T-helper 1 cell treated with Interleukin-12 subunit alpha and Interleukin-12 subunit beta and Interleukin-4 antibody, amounts not matched to agents 30 μg/mL and 1 μg/mL, for 36 hours (primary cell): ENCODE measurements around the gene KLHL21.
"Not testable (repeated sequence)": the region's sequence is repeated elsewhere in the genome, so short reads cannot be mapped to it uniquely, and the experiment has no call there.

ENCODE experiments used
- H3K27ac Mint-ChIP-seq: one replicate; pipeline ENCODE4 v1.8.0; 2021; ENCODE audit warnings: mild to moderate bottlenecking, mixed read lengths
- H3K27me3 Mint-ChIP-seq: one replicate; pipeline ENCODE4 v1.8.0; 2021; ENCODE audit warnings: low read depth, mixed read lengths
- H3K36me3 Mint-ChIP-seq: one replicate; pipeline ENCODE4 v1.8.0; 2021; ENCODE audit warnings: low read depth, mixed read lengths
- H3K4me1 Mint-ChIP-seq: one replicate; pipeline ENCODE4 v1.8.0; 2021; ENCODE audit warnings: low read depth, mixed read lengths
- H3K4me3 Mint-ChIP-seq: one replicate; pipeline ENCODE4 v1.8.0; 2021; ENCODE audit warnings: mild to moderate bottlenecking, moderate library complexity, mixed read lengths
- H3K9me3 Mint-ChIP-seq: one replicate; pipeline ENCODE4 v1.8.0; 2021; ENCODE audit warnings: mixed read lengths

Gene KLHL21

GRCh38 chr1:6574025-6574620 is 28.5 kb downstream of the KLHL21 start:
- Mint-ChIP-seq H3K4me1 (peaks cover 6% of the 10 kb centered on the region), H3K9me3 (no peaks in the 10 kb centered on the region), H3K4me3 (no peak overlapping the region), H3K27me3 (peaks cover 16% of the 10 kb centered on the region), H3K36me3 (no peaks in the 10 kb centered on the region), H3K27ac (no peak overlapping the region)

- H3K9me3 Mint-ChIP-seq, result no peaks in the 10 kb centered on the region
- no peak overlapping the region for H3K4me3 Mint-ChIP-seq
- H3K27me3 Mint-ChIP-seq, result peaks cover 22% of the 10 kb centered on the region
- H3K36me3 Mint-ChIP-seq, result no peaks in the 10 kb centered on the region
- peaks cover 4% of the 10 kb centered on the region for H3K4me1 Mint-ChIP-seq
- H3K27ac Mint-ChIP-seq, result peak overlapping the region; percentile 36
Observed at GRCh38 chr1:6572653-6573383, 29.9 kb downstream of the KLHL21 start.

GRCh38 chr1:6570987-6571386 is 31.7 kb downstream of the KLHL21 start:
- Mint-ChIP-seq H3K27ac (no peak overlapping the region), H3K4me1 (peaks cover 4% of the 10 kb centered on the region), H3K36me3 (no peaks in the 10 kb centered on the region), H3K4me3 (no peak overlapping the region), H3K9me3 (no peaks in the 10 kb centered on the region), H3K27me3 (peaks cover 22% of the 10 kb centered on the region)

- peaks cover 22% of the 10 kb centered on the region for H3K27me3 Mint-ChIP-seq
- H3K27ac Mint-ChIP-seq, result no peak overlapping the region
- H3K4me1 Mint-ChIP-seq, result peaks cover 4% of the 10 kb centered on the region
- no peaks in the 10 kb centered on the region for H3K36me3 Mint-ChIP-seq
- H3K4me3 Mint-ChIP-seq, result no peak overlapping the region
- H3K9me3 Mint-ChIP-seq, result no peaks in the 10 kb centered on the region
Observed at GRCh38 chr1:6570100-6570499, 32.6 kb downstream of the KLHL21 start.

GRCh38 chr1:6569033-6569432 is 33.6 kb downstream of the KLHL21 start:
- Mint-ChIP-seq H3K4me3 (no peak overlapping the region), H3K4me1 (peaks cover 4% of the 10 kb centered on the region), H3K9me3 (no peaks in the 10 kb centered on the region), H3K27me3 (peaks cover 22% of the 10 kb centered on the region), H3K36me3 (no peaks in the 10 kb centered on the region), H3K27ac (no peak overlapping the region)

GRCh38 chr1:6560267-6560666 is 42.4 kb downstream of the KLHL21 start:
- Mint-ChIP-seq H3K27me3 (no peaks in the 10 kb centered on the region), H3K4me1 (peaks cover 2% of the 10 kb centered on the region), H3K36me3 (no peaks in the 10 kb centered on the region), H3K27ac (no peak overlapping the region), H3K4me3 (no peak overlapping the region), H3K9me3 (no peaks in the 10 kb centered on the region)

- H3K27ac Mint-ChIP-seq, H3K36me3 Mint-ChIP-seq, H3K4me1 Mint-ChIP-seq, H3K27me3 Mint-ChIP-seq, H3K9me3 Mint-ChIP-seq, H3K4me3 Mint-ChIP-seq: not testable (repeated sequence)
Observed at GRCh38 chr1:6559161-6559560, 43.5 kb downstream of the KLHL21 start.

GRCh38 chr1:6557597-6557996 is 45.1 kb downstream of the KLHL21 start:
- H3K36me3 Mint-ChIP-seq, result peaks cover 1% of the 10 kb centered on the region
- no peak overlapping the region for H3K27ac Mint-ChIP-seq
- H3K9me3 Mint-ChIP-seq, result no peaks in the 10 kb centered on the region
- no peak overlapping the region for H3K4me3 Mint-ChIP-seq
- H3K4me1 Mint-ChIP-seq, result peaks cover 13% of the 10 kb centered on the region
- no peaks in the 10 kb centered on the region for H3K27me3 Mint-ChIP-seq

GRCh38 chr1:6554907-6555778 is 47.5 kb downstream of the KLHL21 start, which contains the start of gene TAS1R1:
TSS of gene TAS1R1 (plus strand) at chr1:6555307. CDS start at chr1:6555374, 67 bp downstream.
- peak within 1 kb of the TSS; percentile 63 for H3K4me3 Mint-ChIP-seq
- H3K36me3 Mint-ChIP-seq, result peaks cover 1% of the 10 kb centered on the region
- H3K27ac Mint-ChIP-seq, result no peak within 1 kb of the TSS
- H3K9me3 Mint-ChIP-seq, result no peaks in the 10 kb centered on the region
- H3K4me1 Mint-ChIP-seq, result peaks cover 14% of the 10 kb centered on the region
- H3K27me3 Mint-ChIP-seq, result no peaks in the 10 kb centered on the region

- Mint-ChIP-seq H3K27ac (peak within 1 kb of the TSS; percentile 76), H3K36me3 (peaks cover 4% of the 10 kb centered on the region), H3K4me1 (peaks cover 14% of the 10 kb centered on the region), H3K9me3 (no peaks in the 10 kb centered on the region), H3K27me3 (no peaks in the 10 kb centered on the region), H3K4me3 (peak within 1 kb of the TSS; percentile 82)
Observed at GRCh38 chr1:6554031-6554906, 48.4 kb downstream of the KLHL21 start, which contains the start of gene NOL9. TSS of gene NOL9 (minus strand) at chr1:6554513. CDS start at chr1:6554502, 11 bp downstream.

GRCh38 chr1:6547301-6547700 is 55.4 kb downstream of the KLHL21 start:
- peaks cover 26% of the 10 kb centered on the region for H3K4me1 Mint-ChIP-seq
- no peaks in the 10 kb centered on the region for H3K27me3 Mint-ChIP-seq
- H3K4me3 Mint-ChIP-seq, result no peak overlapping the region
- H3K36me3 Mint-ChIP-seq, result peaks cover 31% of the 10 kb centered on the region
- H3K9me3 Mint-ChIP-seq, result no peaks in the 10 kb centered on the region
- peak overlapping the region; percentile 75 for H3K27ac Mint-ChIP-seq

GRCh38 chr1:6546326-6546725 is 56.3 kb downstream of the KLHL21 start:
- peak overlapping the region; percentile 22 for H3K4me3 Mint-ChIP-seq
- peaks cover 23% of the 10 kb centered on the region for H3K4me1 Mint-ChIP-seq

GRCh38 chr1:6545276-6546112 is 57.2 kb downstream of the KLHL21 start:
- Mint-ChIP-seq H3K27ac (peak overlapping the region; percentile 69), H3K4me3 (peak overlapping the region; percentile 45), H3K27me3 (no peaks in the 10 kb centered on the region), H3K9me3 (no peaks in the 10 kb centered on the region), H3K4me1 (peaks cover 23% of the 10 kb centered on the region), H3K36me3 (peaks cover 38% of the 10 kb centered on the region)

More at GRCh38 chr1:6546326-6546725, 56.3 kb downstream of the KLHL21 start:
- Mint-ChIP-seq H3K27me3 (no peaks in the 10 kb centered on the region), H3K36me3 (peaks cover 37% of the 10 kb centered on the region), H3K27ac (peak overlapping the region; percentile 75), H3K9me3 (no peaks in the 10 kb centered on the region)
